HG03159 (cell line): ENCODE data around the gene NAIF1.
"Not testable (repeated sequence)": the region's sequence is repeated elsewhere in the genome, so short reads cannot be mapped to it uniquely, and the experiment has no call there.

Source experiments
- ATAC-seq: cut with Tn5 transposase; IDR thresholded peaks from one replicate; pipeline ENCODE4 v1.9.1; 2021; ENCODE audit warnings: mild to moderate bottlenecking, moderate library complexity; ENCODE audit not compliant: unreplicated experiment

The NAIF1 gene

DNA sequence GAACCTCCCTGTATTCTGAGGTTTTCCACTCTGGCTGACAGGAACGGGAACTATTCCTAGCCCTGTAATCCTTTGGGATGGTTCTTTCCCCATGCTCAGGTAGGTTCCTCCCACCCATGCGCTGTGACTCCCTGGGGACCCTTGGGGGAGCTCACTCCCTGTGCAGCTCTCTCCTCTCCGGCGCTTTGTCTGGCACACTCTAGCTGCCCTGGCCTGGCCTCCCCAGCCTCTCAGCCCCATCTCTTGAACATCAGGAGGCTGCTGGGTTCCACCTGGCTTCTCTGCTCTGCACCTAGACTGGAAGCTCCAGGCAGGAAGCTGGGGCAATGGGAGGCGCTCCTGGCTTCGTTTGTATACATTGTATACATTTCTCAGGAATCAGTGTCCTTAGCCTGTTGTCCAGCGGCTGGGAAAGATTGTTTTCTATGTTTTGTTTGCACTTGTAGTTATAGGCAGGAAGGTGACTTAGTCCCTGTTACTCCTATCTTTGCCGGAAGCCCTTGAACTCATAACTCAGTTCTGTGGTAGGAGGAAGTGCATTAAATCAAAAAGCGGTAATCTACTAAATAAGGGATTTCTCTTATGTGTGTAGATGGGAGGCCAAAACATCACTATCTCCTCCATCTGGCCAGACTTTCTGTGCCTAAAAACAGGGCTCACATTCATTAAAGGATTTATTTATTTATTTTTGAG, 21.3 kb upstream of the NAIF1 start:
- ATAC-seq: no peak

DNA sequence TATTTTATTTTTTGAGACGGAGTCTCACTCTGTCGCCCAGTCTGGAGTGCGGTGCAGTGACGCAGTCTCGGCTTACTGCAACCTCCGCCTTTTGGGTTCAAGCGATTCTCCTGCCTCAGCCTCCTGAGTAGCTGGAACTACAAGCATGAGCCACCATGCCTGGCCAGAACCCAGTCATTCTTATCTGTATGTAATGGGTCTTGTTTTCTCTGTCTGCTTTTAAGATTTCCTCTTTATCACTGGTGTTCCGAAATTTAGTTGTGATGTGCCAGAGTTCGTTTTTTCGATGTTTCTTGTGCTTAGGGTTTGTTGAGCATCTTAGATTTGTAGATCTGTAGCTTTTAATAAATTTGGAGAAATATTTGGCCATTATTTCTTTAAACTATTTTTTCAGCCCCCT, 20.1 kb upstream of the NAIF1 start:
- ATAC-seq: no peak

DNA sequence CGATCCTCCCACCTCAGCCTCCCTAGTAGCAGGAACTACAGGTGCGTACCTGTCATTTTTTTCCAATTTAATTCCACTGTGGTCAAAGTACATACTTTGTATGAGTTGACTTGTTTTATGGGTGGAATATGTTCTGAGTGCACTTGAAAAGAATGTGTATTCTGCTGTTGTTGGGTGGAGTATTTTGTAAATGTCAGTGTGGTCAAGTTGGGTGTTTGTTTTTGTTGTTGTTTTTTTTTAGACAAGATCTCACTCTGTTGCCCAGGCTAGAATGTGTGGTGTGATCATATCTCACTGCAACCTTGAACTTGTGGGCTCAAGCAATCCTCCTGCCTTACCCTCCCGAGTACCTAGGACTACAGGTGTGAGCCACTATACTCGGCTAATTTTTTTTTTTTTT, 18.8 kb upstream of the NAIF1 start:
- no peak for ATAC-seq

DNA sequence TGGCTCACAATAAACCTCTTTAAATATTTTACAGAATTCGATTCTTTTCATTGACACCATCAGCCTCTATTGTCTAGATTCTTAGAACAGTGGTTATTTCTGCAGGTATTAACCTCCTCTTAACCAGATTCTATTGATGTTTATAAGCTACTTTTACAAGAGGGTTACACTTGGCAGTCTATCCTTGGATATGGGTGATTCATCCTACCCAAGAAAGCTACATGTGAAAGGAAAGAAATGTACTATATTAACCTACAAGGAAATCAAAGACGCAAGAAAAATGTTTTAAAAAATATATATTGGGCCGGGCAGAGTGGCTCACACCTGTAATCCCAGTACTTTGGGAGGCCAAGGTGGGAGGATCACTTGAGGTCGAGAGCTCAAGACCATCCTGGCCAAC, 17.6 kb upstream of the NAIF1 start:
- no peak for ATAC-seq

DNA sequence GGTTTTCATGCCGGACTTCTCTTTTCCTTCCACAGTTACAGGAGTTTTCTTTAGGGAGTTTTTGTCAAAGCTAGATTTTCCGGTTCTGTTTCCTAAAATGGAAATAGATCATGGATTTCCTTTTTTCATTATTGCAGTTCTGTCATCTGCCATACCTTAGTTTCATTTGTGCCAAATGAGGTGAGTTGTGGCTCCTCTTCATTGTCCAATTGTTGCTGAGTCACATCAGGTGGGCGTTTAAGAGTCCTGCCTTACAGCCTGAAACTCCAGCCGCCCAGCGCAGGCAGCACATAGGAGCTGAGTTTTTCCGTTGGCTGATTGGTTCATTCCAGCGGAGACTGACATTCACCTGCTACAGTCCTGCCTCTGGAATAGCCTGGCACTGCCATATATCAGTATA, 15.0 kb upstream of the NAIF1 start:
- no peak for ATAC-seq

DNA sequence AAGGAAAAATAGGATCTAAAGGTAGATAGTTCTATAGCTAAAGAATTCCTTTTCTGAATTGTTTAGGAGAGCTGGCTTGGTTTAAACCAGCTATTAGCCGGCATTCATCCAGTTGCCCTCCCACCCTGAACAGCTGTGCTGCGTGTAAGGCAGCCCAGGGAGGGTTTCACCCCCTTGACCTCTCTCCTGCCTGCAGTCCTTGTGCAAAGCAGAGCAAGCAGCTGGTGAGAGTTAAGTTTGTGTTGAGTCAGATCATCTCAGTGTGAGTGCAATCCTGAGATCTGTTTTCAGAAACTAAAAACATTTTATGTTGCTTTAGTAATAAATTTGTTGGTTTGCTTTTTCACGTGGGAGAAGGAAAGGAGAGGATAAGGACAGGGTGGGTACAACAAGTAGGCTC, 13.9 kb upstream of the NAIF1 start:
- no peak for ATAC-seq

DNA sequence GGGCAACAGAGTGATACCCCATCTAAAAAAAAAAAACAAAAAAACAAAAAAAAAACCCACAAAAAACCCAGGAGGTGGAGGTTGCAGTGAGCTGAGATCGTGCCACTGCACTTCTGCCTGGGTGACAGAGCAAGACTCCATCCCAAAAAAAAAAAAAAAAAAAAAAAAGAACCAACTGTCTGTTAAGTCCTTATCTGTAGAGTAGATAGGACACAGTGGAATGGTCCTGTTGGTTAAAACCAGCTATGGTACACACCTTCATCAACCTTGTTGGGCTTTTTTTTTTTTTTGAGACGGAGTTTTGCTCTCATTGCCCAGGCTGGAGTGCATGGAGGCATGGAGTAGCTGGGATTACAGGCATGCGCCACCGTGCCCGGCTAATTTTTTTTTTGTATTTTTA, 13.1 kb upstream of the NAIF1 start:
- no peak for ATAC-seq

DNA sequence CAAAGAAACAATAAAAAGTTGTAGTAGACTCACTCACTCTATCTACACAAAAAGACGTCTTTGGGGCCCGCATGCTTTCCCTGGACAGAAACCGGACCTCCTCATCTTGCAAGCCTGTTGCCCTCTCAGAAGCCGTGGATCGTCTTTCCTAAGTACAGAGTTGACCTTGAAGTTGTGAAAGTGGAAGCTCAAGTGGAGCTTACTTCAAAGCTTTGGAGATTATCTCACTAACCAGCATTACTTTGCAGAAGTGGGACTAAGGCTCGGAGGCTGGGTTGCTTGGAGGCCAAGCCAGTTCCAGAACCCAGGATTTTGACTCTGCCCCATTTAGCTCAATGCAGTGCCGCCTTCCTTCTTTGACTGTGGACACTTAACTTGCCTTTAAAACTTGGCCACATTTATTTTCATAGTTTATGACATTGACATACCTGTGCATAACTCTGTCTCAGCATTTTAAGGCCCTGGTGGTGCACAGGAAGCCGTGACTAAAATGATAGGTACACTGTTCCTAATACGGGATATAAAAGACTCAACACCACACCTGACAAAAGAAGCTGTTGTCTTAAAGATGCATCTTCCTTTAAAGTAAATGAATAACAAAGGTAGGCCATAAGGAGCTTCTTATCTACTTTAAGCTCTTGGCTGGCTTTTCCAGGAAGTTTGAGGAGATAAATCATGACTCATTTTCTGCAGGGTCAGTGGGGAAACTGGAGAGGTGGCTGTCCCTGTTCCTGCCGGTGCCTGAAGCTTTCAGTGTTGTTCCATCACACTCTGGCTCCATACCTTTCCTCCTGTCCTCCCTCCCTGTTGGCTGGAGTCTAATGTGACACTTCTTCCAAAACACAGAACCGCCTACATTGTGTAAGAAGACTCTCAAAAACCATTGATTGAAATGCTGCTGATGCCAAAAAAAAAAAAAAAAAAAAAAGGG, 11.6 kb upstream of the NAIF1 start:
- no peak for ATAC-seq

DNA sequence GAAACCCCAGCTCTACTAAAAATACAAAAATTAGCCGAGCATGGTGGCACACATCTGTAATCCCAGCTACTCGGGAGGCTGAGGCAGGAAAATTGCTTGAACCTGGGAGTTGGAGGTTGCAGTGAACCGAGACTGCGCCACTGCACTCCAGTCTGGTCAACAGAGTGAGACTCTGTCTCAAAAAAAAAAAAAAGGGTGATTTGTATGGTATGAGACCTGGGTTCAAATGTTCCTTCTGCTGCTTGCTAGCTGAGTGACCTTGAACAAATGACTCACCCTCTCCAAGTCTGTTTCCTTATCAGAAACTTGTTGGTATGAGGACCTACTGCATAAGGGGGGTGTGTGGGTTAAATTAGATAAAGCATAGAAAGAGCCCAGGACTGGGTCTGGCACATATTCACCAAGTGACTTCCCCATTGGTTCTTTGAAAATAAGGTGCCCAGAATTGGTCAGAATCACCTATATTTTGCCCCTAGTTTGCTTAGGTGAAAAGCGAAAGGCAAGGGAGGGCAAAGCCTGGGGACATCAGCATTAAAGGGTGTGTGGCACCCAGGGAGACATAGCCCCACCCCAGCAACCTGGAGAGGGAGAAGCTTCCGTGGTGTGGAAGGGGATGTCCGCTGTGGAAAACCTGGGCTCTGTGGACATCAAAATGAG, 10.9 kb upstream of the NAIF1 start:
- ATAC-seq: no peak

DNA sequence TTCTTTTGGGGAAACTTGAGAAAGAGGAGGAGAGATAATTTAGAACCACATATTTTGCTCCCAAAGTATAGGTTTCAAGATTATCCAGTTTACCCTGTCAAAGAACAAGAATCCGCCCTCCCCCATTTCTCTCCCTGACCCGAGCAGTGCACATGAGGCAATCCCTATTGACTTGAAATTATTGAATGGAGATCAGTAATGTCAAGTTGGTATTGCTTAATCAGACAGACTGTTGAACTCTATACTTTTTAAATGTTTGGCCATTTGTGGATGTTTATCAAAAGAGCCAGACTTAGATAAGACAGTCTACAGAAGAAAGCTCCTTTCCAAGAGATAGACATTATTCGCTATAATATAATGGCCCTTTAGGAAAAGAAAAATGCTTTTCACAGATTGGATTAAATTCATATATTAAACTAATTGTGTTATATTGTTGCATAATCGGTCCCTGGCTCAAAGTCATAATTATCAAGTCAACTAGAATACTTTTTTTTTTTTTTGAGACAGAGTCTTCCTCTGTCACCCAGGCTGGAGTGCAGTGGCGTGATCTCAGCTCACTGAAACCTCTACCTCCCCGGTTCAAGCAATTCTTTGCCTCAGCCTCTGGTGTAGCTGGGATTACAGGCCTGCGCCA, 6.2 kb upstream of the NAIF1 start:
- no peak for ATAC-seq

DNA sequence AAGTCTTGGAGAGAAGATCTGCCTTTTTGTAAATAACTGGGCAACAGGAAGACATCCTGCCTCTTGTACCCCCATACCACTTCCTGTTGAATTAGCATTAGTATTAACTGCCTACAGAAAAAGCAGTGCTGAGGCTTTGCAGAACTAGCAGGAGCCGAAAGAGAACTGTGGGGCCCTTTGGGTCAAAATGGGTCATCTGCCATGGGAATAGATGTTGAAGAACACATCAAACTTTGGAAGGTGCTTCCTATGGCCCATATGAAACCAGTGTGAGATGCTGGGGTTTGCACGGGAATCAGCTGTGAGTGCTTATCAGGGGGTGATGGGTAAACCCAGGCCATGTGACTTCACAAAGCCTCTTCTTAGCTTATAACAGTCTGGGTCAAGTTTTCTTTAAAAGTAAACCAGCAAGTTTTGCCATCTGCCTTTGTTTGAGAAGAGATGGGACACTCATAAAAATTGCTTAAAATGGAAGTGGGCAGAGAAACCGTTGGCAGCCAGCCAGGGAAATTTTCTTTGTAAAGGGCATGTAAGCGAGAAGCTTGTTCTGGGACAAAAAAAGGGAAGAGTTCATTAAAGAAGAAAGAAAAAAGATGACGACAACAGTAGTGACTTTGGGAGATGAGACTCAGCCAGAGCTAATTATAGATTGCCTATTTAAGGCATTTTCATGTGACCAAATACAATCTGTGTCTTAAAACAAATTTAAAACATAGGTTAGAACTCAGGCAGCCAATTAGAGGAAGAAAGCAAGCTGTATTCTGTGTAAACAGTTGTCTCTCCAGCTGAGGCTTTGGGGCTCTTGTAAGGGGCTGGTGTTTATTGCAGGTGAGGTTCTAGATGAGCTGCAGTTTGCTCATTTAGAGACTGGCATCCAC, 5.3 kb upstream of the NAIF1 start:
- no peak for ATAC-seq

DNA sequence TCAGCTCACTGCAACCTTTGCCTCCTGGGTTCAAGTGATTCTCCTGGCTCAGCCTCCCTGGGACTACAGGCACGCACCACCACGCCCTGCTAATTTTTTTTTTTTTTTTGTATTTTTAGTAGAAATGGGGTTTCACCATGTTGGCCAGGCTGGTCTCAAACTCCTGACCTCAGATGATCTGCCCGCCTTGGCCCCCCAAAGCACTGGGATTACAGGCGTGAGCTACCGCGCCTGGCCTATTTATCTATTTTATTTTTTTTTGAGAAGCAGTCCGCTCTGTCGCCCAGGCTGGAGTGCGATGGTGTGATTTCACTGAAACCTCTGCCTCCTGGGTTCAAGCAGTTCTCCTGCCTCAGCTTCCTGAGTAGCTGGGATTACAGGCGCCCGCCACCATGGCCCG, 4.4 kb upstream of the NAIF1 start:
- not testable (repeated sequence) for ATAC-seq

DNA sequence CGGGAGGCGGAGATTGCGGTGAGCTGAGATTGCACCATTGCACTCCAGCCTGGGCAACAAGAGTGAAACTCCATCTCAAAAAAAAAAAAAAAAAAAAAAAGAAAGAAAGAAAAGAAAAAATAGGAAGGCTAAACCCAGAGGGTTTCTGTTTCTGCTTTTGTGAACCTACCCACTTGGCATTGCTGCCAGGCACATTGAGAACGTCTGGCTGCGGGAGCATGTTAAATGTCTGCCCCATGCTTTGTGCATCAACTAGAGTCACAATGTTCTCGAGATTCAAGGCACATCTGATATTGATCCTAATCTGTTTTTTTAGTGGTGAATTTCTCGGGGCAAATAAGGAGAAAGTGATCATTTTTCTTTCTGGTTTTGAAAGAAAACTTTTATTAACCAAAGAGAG, 3.8 kb upstream of the NAIF1 start:
- ATAC-seq: no peak

DNA sequence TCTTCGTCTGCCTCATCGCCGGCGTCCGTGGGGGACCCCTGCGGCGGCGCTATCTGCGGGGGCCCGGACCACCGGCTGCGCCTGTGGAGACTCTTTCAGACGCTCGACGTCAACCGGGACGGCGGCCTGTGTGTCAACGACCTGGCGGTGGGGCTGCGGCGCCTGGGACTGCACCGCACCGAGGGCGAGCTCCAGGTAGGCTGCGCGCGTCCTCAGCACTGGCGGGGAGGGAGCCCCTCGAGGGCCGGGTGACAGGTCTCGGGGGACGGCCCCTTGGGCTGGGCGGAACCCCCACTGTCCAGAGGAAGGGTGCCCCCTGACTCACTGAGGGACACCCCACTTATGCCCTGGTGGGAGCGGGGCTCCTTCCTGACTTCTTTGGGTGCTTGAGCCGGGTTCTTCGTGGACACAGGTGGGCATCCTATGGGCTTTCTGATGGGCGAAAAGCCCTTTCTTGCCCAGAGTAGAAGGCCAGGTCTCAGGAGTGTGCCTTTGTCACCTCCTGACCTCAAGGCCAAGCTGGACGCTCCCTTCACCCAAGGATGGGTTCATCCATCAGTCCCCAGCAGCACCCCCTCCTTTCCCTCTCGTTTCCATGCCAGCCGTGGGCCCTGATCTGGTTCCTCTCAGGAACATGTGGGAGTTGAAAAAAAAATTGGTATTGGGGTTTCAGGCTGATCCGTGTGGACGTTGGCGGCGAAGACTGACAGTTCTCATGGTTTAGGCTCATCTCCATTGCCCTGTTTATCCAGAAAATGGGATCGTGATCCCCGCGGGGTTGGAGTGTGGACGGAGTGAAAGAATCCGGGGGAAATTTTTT, 1.5 kb upstream of the NAIF1 start:
- peak; percentile 8 for ATAC-seq

DNA sequence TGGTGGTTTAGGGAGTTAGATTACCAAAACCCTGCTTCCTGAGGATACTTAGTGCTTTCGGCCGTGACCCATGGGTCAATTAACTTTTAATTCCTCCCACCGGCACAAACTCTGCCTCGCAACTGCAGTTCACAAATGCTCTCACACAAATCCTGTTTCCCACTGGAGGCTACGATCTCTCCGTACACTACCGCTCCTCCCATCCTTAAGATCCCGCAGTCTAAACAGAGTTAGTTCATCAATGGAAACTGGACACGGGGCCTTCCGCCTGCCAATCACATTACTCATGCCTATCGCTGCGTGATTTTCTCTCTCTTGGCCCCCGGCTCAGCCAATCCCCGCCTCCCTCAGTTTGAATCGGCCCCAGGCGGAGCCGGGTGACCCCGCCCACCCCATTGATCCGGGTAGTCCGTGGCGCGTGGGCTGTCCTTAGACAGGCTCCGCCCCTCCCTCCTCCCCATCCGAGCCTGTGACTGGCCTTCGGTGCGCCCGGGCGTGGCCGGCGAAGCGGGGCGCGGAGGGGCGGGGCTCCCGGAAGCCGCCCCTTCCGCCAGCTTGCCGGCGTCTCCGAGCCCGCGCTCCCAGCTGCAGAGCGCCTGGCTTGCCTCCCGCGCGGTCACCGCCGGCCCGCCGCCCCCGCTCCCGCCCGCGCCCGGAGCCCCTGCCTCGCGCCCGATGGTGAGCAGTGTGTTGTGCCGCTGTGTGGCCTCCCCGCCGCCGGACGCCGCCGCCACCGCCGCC, 695 bp upstream of the NAIF1 start, which contains the start of gene SLC25A25:
SLC25A25 (plus strand) TSS at position 588 of the 741 bp plus-strand sequence; CDS start at position 676, 88 bp downstream.
- peak; percentile 74 for ATAC-seq

DNA sequence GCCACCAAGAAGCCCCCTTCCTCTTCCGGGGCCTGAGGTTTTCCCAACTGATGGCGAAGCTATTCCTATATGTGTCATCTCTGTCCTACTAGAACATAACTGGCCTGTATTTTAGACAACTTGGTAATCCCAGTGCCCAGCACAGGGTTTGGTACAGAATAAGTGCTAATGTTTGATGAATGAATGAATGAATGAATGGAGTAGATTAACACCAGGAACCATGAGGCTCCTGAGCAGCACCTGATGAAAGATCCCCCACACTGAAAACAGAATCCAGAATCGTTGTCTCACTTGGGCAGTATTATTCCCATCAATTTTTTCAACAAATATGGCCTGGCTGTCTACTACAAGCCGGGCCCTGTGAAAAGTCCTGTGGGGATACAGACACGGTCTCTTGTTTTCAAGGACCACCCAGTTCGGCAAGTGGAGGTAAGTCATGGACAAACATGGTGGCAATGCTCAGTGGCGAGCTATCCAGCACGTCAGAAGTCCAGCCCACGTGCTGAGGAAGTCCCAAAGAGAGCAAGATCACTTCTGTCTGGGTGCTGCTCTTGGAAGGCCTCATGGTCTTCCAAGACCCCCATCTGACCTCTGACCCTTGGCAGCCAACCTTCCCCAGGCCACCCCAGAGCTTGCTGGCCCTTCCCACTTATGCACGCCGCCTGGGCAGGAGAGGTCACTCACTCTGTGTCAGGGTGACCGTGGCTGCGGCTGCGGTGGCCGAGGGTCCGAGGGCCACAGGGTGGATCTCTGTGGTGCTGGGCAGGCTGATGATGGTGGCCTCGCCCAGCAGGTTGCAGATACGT, 1.0 kb downstream of the NAIF1 start:
- no peak for ATAC-seq

DNA sequence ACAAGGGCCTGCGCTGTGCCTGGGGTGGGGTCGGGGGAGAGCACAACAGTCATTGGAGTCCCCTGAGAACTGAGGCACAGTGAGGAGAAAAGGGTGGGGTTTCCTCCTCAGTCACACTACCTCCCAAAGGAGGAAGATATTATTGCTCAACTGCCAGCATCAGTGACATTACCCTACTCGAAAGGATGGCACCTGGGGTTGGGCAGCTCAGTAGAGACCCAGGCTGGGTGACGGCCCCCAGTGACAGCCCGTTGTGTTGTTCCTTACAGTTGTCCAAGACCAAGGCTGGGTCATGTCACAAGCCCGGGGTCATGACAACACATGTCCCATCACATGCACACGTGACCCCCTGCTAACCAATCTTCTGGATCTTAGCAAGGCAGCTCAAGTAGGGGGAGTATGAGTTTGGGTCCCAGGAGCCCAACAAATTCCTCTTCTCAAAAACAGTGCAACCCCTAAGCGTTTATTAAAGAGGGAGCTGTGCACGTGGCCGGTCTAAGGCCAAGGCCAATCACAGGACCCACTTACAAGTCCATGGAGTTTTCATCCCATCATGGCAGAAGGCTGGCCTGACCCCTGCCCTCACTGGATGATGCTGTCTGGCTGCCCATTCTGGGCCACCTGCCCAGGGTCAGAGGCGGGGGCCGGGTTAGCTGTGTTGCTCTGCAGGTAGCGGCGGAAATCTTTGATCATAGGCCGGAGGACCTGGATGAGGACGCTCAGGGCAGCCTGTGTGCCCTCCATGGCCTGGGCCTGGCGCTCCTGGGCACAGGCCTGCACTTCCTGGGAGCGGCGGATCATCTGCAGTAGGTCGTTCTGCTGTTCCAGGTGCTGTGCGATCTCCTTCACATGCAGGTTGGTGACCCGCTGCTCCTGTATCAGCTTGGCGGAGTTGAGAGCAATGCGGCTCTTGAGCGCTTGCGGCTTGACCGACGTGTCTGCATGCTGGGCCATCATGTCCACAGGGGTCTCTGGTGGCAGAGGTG, 4.0 kb downstream of the NAIF1 start:
- no peak for ATAC-seq
